GM12873 (cell line): ENCODE measurements around the gene ERH.

ENCODE experiments used
- CTCF ChIP-seq: IDR thresholded peaks from 2 replicates; pipeline ENCODE4 v1.5.1; 2012; ENCODE audit warnings: low read depth, mild to moderate bottlenecking, moderate library complexity, low read length, control low read depth; ENCODE audit not compliant: insufficient read depth; ENCODE audit errors: missing control alignments

Gene ERH

GRCh38 chr14:69404883-69405282 is 6.8 kb upstream of the ERH start:
- no peak for TF ChIP-seq CTCF

- TF ChIP-seq CTCF, result no peak
These were observed 6.4 kb upstream of the ERH start for GRCh38 chr14:69404478-69404877.

GRCh38 chr14:69401841-69402240 is 3.7 kb upstream of the ERH start:
- no peak for TF ChIP-seq CTCF

GRCh38 chr14:69400154-69400553 is 2.1 kb upstream of the ERH start:
- TF ChIP-seq CTCF, result no peak

GRCh38 chr14:69399750-69400149 is 1.7 kb upstream of the ERH start:
- no peak for TF ChIP-seq CTCF

- no peak for TF ChIP-seq CTCF
These were observed 715 bp upstream of the ERH start for GRCh38 chr14:69398818-69399210.

GRCh38 chr14:69395929-69396328 is 2.2 kb downstream of the ERH start:
- TF ChIP-seq CTCF, result no peak
